Stimulated activated CD4-positive, alpha-beta T cell treated with anti-CD3 and anti-CD28 coated beads, Interleukin-2, amount 100 ng/mL, for 24 hours (primary cell): Measurements from ENCODE around the gene PACS1.

Experiments
- DNase-seq, 2 donors: peaks; one replicate each; pipeline ENCODE4 v3.0.0-alpha.2; 2020

PACS1 gene

GRCh38 chr11:66189031-66189745 is 119.1 kb downstream of the PACS1 start:
- DNase-seq, result no peak

- no peak for DNase-seq
These were observed 120.7 kb downstream of the PACS1 start for GRCh38 chr11:66190786-66191185.

- DNase-seq, result no peak
These were observed 122.2 kb downstream of the PACS1 start for GRCh38 chr11:66192181-66192863.

- no peak for DNase-seq
These were observed 124.3 kb downstream of the PACS1 start for GRCh38 chr11:66194391-66194790.

GRCh38 chr11:66195867-66196266 is 125.8 kb downstream of the PACS1 start:
- no peak for DNase-seq

- no peak for DNase-seq
These were observed 133.8 kb downstream of the PACS1 start for GRCh38 chr11:66203847-66204246.

- no peak for DNase-seq
These were observed 134.3 kb downstream of the PACS1 start for GRCh38 chr11:66204412-66204811.

GRCh38 chr11:66207816-66208215 is 137.7 kb downstream of the PACS1 start:
- DNase-seq, result no peak

- DNase-seq, result no peak
These were observed 141.0 kb downstream of the PACS1 start for GRCh38 chr11:66211100-66211499.

- DNase-seq, result no peak
These were observed 146.8 kb downstream of the PACS1 start for GRCh38 chr11:66216911-66217310.

- no peak for DNase-seq
These were observed 148.0 kb downstream of the PACS1 start for GRCh38 chr11:66218036-66218435.

GRCh38 chr11:66218846-66219620 is 149.0 kb downstream of the PACS1 start:
- DNase-seq, result no peak

GRCh38 chr11:66219846-66220565 is 149.9 kb downstream of the PACS1 start:
- DNase-seq, result no peak

GRCh38 chr11:66220566-66220935 is 150.5 kb downstream of the PACS1 start:
- DNase-seq, result no peak

- no peak for DNase-seq
These were observed 150.9 kb downstream of the PACS1 start for GRCh38 chr11:66221012-66221411.

GRCh38 chr11:66221726-66222236 is 151.7 kb downstream of the PACS1 start:
- DNase-seq, result peak in 1 of 2 donors; percentile 13

- peak; percentile 92 to 94 for DNase-seq
These were observed 152.5 kb downstream of the PACS1 start for GRCh38 chr11:66222358-66223149.

GRCh38 chr11:66224226-66224855 is 154.3 kb downstream of the PACS1 start:
- no peak for DNase-seq

GRCh38 chr11:66225066-66225465 is 155.0 kb downstream of the PACS1 start:
- no peak for DNase-seq

GRCh38 chr11:66226101-66226500 is 156.0 kb downstream of the PACS1 start:
- no peak for DNase-seq

GRCh38 chr11:66227700-66228099 is 157.6 kb downstream of the PACS1 start:
- no peak for DNase-seq

- no peak for DNase-seq
These were observed 158.4 kb downstream of the PACS1 start for GRCh38 chr11:66228521-66228920.
